ENCODE results near the gene LRRC25. TPM values are rescaled to one million over a fixed set of nuclear protein-coding genes. Genes with fewer than 3 reads are reported as not detected.
"Not testable (repeated sequence)": the region's sequence is repeated elsewhere in the genome, so short reads cannot be mapped to it uniquely, and the experiment has no call there.

LRRC25 gene
- total and polyA plus RNA-seq, 9 donors = 1.2 to 2.4 (median 1.5) TPM

- no peaks in the 10 kb centered on the region for H3K9me3 ChIP-seq (replicated peaks; ENCODE audit: control insufficient read depth, low read depth, low read length)
- peak; percentile 95 for DNase-seq
- no peaks in the 10 kb centered on the region for H3K27me3 ChIP-seq (ENCODE audit: control insufficient read depth, insufficient read depth, low read length)
- H3K27ac ChIP-seq (ENCODE audit: low read length) = peak overlapping the region; percentile 51
- H3K36me3 ChIP-seq (ENCODE audit: control insufficient read depth, insufficient read depth, low read length) = no peaks in the 10 kb centered on the region
- H3K4me3 ChIP-seq (ENCODE audit: low read length) = no peak overlapping the region
- H3K4me1 ChIP-seq (ENCODE audit: control insufficient read depth, insufficient read depth, low read length) = peaks cover 10% of the 10 kb centered on the region
- 68% methylated on average over 6 of the region's 22 CpGs for WGBS (ENCODE audit: insufficient coverage)
Measured at GRCh38 chr19:18379803-18380747, 17.3 kb downstream of the LRRC25 start.

GRCh38 chr19:18377026-18377425 is 20.4 kb downstream of the LRRC25 start:
- no peaks in the 10 kb centered on the region for H3K27me3 ChIP-seq (ENCODE audit: control insufficient read depth, insufficient read depth, low read length)
- no peaks in the 10 kb centered on the region for H3K9me3 ChIP-seq (replicated peaks; ENCODE audit: control insufficient read depth, low read depth, low read length)
- H3K4me3 ChIP-seq (ENCODE audit: low read length) = no peak overlapping the region
- H3K36me3 ChIP-seq (ENCODE audit: control insufficient read depth, insufficient read depth, low read length) = no peaks in the 10 kb centered on the region
- peaks cover 33% of the 10 kb centered on the region for H3K4me1 ChIP-seq (ENCODE audit: control insufficient read depth, insufficient read depth, low read length)
- no peak overlapping the region for H3K27ac ChIP-seq (ENCODE audit: low read length)
- DNase-seq = peak; percentile 55
- 100% methylated on average over 1 of the region's 6 CpGs for whole genome bisulfite sequencing (ENCODE audit: insufficient coverage)

- peak; percentile 95 for DNase-seq
- Histone ChIP-seq H3K27ac (ENCODE audit: low read length) (peak overlapping the region; percentile 88), H3K9me3 (replicated peaks; ENCODE audit: control insufficient read depth, low read depth, low read length) (no peaks in the 10 kb centered on the region), H3K27me3 (ENCODE audit: control insufficient read depth, insufficient read depth, low read length) (no peaks in the 10 kb centered on the region), H3K4me1 (ENCODE audit: control insufficient read depth, insufficient read depth, low read length) (peaks cover 23% of the 10 kb centered on the region), H3K4me3 (ENCODE audit: low read length) (no peak overlapping the region), H3K36me3 (ENCODE audit: control insufficient read depth, insufficient read depth, low read length) (no peaks in the 10 kb centered on the region)
- WGBS (ENCODE audit: insufficient coverage) = 28% methylated on average over 5 of the region's 17 CpGs
Measured at GRCh38 chr19:18373892-18374629, 23.4 kb downstream of the LRRC25 start.

- 89% methylated on average over 1 of the region's 4 CpGs for WGBS (ENCODE audit: insufficient coverage)
- Histone ChIP-seq H3K36me3 (ENCODE audit: control insufficient read depth, insufficient read depth, low read length) (no peaks in the 10 kb centered on the region), H3K4me1 (ENCODE audit: control insufficient read depth, insufficient read depth, low read length) (peaks cover 23% of the 10 kb centered on the region), H3K27me3 (ENCODE audit: control insufficient read depth, insufficient read depth, low read length) (no peaks in the 10 kb centered on the region), H3K27ac (ENCODE audit: low read length) (peak overlapping the region; percentile 88), H3K4me3 (ENCODE audit: low read length) (no peak overlapping the region), H3K9me3 (replicated peaks; ENCODE audit: control insufficient read depth, low read depth, low read length) (no peaks in the 10 kb centered on the region)
- DNase-seq = no peak
Measured at GRCh38 chr19:18373407-18373891, 24.0 kb downstream of the LRRC25 start.

- Histone ChIP-seq H3K4me1 (ENCODE audit: control insufficient read depth, insufficient read depth, low read length) (peaks cover 22% of the 10 kb centered on the region), H3K4me3 (ENCODE audit: low read length) (no peak overlapping the region), H3K27ac (ENCODE audit: low read length) (no peak overlapping the region), H3K36me3 (ENCODE audit: control insufficient read depth, insufficient read depth, low read length) (peaks cover 3% of the 10 kb centered on the region), H3K9me3 (replicated peaks; ENCODE audit: control insufficient read depth, low read depth, low read length) (no peaks in the 10 kb centered on the region), H3K27me3 (ENCODE audit: control insufficient read depth, insufficient read depth, low read length) (no peaks in the 10 kb centered on the region)
- WGBS (ENCODE audit: insufficient coverage) = 52% methylated on average over 10 of the region's 15 CpGs
- no peak for DNase-seq
Measured at GRCh38 chr19:18368504-18369222, 28.8 kb downstream of the LRRC25 start.

- H3K36me3 ChIP-seq (ENCODE audit: control insufficient read depth, insufficient read depth, low read length) = peaks cover 12% of the 10 kb centered on the region
- peaks cover 15% of the 10 kb centered on the region for H3K4me1 ChIP-seq (ENCODE audit: control insufficient read depth, insufficient read depth, low read length)
- H3K27ac ChIP-seq (ENCODE audit: low read length) = no peak overlapping the region
- no peak overlapping the region for H3K4me3 ChIP-seq (ENCODE audit: low read length)
- no peaks in the 10 kb centered on the region for H3K9me3 ChIP-seq (replicated peaks; ENCODE audit: control insufficient read depth, low read depth, low read length)
- WGBS (ENCODE audit: insufficient coverage) = no CpG with 5 or more reads among the region's 2 CpGs
- H3K27me3 ChIP-seq (ENCODE audit: control insufficient read depth, insufficient read depth, low read length) = no peaks in the 10 kb centered on the region
- DNase-seq = no peak
Measured at GRCh38 chr19:18366021-18366435, 31.4 kb downstream of the LRRC25 start.

GRCh38 chr19:18364826-18365528 is 32.4 kb downstream of the LRRC25 start:
- no peaks in the 10 kb centered on the region for H3K27me3 ChIP-seq (ENCODE audit: control insufficient read depth, insufficient read depth, low read length)
- H3K9me3 ChIP-seq (replicated peaks; ENCODE audit: control insufficient read depth, low read depth, low read length) = no peaks in the 10 kb centered on the region
- H3K4me3 ChIP-seq (ENCODE audit: low read length) = no peak overlapping the region
- peaks cover 15% of the 10 kb centered on the region for H3K4me1 ChIP-seq (ENCODE audit: control insufficient read depth, insufficient read depth, low read length)
- peak overlapping the region; percentile 89 for H3K27ac ChIP-seq (ENCODE audit: low read length)
- peak; percentile 92 for DNase-seq
- WGBS (ENCODE audit: insufficient coverage) = 8% methylated on average over 13 of the region's 15 CpGs
- peaks cover 14% of the 10 kb centered on the region for H3K36me3 ChIP-seq (ENCODE audit: control insufficient read depth, insufficient read depth, low read length)

GRCh38 chr19:18364277-18364825 is 33.1 kb downstream of the LRRC25 start:
- H3K9me3 ChIP-seq (replicated peaks; ENCODE audit: control insufficient read depth, low read depth, low read length); DNase-seq; H3K4me3 ChIP-seq (ENCODE audit: low read length); H3K27me3 ChIP-seq (ENCODE audit: control insufficient read depth, insufficient read depth, low read length): not testable (repeated sequence)
- WGBS (ENCODE audit: insufficient coverage) = 19% methylated on average over 6 of the region's 11 CpGs
- peaks cover 15% of the 10 kb centered on the region for H3K4me1 ChIP-seq (ENCODE audit: control insufficient read depth, insufficient read depth, low read length)
- H3K36me3 ChIP-seq (ENCODE audit: control insufficient read depth, insufficient read depth, low read length) = peaks cover 20% of the 10 kb centered on the region
- peak overlapping the region; percentile 89 for H3K27ac ChIP-seq (ENCODE audit: low read length)

- WGBS (ENCODE audit: insufficient coverage) = 42% methylated on average over 2 of the region's 6 CpGs
- Histone ChIP-seq H3K27me3 (ENCODE audit: control insufficient read depth, insufficient read depth, low read length) (no peaks in the 10 kb centered on the region), H3K4me1 (ENCODE audit: control insufficient read depth, insufficient read depth, low read length) (peaks cover 15% of the 10 kb centered on the region), H3K4me3 (ENCODE audit: low read length) (no peak overlapping the region), H3K36me3 (ENCODE audit: control insufficient read depth, insufficient read depth, low read length) (peaks cover 24% of the 10 kb centered on the region), H3K9me3 (replicated peaks; ENCODE audit: control insufficient read depth, low read depth, low read length) (no peaks in the 10 kb centered on the region), H3K27ac (ENCODE audit: low read length) (no peak overlapping the region)
- DNase-seq = no peak
Measured at GRCh38 chr19:18363787-18364186, 33.6 kb downstream of the LRRC25 start.

All from muscle of leg (tissue), 11 donors.